ENCODE results near the gene FYB1.
A peak's percentile ranks its signal among the peaks of the same experiment; 100 is the strongest.
"Not testable (repeated sequence)": the region's sequence is repeated elsewhere in the genome, so short reads cannot be mapped to it uniquely, and the experiment has no call there.

Gene FYB1

DNA sequence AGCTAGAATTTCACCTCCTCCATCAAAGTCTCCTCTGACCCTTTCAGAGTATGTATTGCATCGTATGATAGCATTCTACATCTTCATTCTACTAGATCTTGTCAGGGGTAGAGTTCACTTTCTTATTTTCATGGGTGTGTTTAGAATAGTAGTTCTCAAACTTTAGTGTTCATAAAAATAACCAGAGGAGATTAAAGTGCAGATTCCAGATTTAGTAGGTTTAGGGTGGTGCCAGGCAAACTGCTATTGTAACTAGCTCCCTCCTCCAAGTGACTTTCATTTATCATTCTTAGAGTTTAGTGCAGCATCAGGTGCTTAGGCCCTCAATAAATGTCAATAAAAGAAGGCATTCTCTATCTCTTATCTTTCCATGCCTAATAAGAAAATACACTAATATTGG, 7.2 kb upstream of the FYB1 start:
- DNase-seq = no peak

DNA sequence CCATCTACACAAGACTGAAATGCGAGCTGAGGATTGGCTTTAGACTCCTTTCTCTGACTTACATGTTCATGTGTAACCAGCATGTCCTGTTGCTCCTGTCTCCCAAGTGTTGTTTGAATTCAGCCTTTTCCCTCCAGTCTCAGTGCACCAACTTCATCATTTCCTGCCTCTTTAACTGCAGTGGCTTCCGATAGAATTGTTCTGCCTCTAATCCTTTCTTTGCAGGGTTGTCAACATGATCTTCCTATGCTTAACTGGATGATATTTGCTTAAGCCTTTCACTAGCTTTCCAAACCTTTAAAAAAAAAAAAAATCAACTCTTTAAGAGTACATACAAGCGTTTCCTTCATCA, 6.7 kb upstream of the FYB1 start:
- no peak for DNase-seq

DNA sequence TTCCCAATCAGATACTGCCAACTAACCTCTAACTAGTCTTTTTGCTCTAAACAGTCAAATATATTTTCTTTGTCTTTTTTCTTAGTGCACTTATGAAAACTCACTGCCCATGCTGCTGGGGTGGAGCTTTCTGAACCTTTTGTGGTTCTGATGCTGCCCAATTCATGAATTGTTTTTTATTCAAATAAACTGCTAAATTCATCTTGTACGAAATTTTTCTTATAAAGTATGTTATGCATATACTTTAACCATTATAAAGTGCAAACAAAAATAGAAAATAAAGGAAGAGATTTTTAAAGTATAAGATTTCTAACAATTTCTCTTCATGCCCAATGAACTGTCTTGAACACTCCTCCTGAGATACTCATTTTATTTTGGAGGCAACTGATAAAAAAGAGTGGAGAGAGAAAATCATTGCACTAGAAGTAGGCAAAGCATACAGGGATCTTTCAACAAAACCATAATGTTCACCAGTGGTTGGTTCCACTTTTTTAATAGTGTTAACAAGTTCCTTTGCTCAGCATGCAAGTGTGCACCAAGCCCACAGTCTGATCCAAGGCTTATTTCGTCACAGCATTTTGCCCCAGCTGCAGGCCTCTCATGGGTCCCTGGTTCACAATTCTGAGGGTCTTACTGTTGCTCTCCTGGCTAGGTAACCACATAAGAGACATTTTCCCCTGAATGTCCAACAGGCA, 6.2 kb upstream of the FYB1 start:
- no peak for DNase-seq

DNA sequence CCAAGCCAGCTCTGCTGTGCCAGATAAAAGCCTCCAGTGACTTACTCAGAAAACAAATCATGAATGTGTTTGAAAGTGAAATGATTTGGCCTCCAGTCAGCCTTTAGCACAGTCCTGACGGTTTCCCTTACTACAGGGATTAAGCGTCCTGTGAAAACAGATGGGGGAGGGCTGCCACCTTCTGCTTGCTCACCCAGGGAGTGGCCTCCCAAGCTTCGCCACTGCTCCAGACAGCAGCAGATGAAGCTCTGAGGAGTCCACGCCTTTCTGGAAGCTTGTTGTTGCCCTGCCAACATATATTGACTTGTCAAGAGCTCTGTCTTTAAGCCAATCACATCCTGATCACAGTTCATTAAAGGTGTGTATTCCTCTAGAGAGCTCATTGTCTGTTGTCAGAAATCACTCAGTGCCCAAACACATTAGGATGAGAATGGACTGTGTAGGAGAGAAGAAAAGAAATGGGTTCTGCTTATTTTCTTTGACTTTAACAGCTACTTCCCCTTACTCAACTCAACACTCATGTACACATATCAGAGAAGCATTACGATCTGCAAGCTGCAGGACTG, 4.9 kb upstream of the FYB1 start:
- DNase-seq = no peak

DNA sequence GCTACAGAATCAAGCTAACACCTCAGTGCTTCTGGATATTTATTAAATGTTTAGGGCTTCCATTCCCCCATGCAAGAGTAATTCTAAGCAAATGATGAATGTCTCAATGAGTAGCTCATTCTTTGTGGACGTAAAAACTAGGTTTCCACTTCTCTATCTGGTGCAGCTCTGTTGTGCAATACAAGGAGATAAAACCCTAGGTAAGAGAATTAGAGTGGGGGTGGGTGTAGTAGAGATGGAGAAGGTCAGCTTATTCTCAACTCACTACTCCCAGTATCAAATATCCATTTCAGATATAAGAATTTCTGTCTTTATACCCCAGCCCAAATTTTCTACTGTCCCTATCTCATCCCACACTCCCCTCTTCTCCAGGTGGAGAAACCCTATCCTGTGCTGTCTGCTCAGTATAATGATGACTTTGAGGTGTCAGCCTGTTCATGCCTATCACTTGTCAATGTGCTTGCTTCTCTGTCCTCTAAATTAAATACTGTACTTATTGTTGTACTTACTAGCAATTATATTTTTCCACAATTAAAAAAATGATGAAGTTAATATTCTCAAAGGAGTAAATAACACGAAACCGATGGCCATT, 4.3 kb upstream of the FYB1 start:
- DNase-seq = no peak

DNA sequence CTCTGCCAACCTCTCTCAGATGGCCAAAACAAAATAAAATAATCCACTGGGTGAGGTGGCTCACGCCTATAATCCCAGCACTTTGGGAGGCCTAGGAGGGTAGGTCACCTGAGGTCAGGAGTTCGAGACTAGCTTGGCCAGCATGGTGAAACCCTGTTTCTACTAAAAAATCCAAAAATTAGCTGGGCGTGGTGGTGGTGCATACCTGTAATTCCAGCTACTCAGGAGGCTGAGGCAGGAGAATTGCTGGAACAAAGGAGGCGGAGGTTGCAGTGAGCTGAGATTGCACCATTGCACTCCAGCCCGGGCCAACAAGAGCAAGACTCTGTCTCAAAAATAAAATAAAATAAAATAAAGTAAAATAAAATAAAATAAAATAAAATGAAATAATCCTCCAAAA, 2.3 kb upstream of the FYB1 start:
- not testable (repeated sequence) for DNase-seq

DNA sequence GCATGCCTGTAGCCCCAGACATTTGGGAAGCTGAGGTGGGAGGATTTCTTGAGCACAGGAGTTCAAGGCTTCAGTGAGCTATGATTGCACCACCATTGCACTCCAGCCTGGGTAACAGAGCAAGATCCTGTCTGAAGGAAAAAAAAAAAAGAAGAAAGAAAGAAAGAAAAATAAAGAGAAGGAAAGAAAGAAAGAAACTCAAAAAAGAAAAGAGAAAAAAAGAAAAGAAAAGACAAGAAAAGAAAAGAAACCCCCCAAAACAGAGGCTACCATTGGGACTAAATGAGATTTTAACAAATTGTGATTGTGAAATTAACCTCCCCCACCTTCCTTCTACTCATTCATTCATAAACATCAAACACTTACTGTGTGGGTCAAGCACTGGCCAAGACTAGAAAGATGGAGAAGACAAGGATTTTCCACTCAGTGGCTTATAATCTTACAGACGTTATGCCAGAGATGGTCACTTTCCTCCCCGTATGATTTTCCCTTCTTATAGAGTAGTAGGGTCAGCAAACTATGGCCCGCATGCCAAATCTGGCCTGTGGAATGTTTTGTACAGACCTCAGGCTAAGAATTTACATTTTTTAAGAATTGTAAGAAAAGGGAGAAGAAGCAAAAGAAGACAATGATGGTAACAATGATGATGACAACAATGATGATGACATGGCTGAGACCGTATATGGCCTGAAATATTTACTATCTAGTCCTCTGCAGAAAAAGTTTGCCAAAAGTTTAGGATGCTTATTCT, 1.1 kb upstream of the FYB1 start:
- no peak for DNase-seq

DNA sequence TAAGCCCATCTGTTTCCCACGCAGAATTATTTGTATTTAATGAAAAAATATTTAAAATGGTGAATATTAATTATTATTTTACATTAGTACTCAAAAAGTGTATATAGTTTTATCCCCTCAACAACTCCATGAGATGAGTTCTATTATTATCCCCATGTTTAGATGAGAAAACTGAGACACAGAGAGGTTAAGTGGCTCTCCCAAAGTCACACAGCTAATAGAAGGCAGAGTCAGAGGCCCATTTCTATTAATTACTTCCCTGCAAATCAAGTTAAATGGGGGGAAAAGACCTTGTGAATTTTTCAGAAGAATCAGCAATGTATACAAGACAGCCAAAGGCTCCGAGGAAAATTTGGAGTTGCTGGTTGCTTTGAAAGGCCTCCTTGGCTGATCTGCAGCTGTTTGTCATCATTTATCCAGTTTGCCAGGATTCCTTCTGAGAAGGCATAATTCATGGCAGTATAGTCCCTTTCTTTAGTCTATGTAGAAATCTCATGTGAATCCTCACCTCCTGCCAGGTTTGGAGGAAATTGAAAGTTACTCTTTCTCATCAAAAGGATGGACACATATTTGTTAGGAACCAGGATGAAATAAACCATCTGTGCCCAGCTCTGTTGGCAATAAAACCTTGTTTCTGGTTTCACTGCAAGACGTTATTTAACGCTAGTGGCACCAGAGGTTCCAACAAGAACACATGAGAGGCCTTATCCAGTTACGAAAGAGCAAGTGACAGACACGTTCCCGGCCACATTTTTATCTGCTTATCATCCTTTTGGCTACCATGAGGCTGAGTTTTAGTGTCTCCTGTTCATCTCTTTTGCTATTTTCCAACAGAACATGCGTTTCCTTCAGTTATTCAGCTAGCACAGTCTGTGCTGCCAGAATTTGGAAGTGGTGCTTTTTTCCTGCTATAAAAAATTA, 621 bp downstream of the FYB1 start:
- no peak for DNase-seq

DNA sequence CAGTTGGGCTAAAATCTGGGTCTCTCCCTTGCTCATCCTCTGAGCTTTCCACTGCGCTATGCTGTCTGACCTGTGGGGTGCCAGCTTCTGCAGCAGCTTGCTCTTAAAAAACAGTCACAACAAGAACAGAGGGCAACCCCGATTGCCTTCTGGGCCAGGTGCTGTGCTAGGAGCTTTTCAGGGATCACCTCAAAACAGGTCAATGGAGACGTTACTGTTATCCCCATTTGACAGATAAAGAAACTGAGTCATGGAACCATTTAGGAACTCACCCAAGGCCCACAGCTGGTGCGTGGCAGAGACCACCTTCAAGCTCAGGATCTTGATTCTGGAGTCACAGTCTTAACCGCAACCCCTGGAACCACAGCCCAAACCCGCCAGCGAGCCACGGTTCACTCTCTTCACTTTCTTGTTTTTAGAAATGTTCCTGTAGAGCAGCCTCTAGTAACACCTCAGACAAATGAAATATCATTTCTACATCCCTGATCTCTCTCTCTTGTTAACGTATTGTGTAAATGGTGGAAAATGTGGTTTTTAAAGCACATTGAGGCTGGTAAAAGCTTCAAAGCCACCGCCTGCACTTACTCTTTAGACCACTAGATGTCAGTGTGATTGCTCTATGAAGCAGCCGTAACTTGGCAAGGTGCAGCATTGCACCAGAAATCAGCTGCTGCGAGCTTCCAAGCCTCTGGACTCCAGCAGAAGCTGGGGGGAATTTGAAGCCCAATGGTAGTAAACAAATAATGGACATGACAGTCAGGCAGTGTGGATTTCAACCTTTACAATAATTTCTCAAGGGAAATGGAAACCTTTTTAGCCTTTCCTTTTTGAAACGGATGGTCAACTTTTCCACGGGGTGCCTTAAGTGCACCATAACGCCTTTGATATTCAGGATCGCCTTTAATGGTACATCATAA, 1.7 kb downstream of the FYB1 start:
- DNase-seq = peak; percentile 81

DNA sequence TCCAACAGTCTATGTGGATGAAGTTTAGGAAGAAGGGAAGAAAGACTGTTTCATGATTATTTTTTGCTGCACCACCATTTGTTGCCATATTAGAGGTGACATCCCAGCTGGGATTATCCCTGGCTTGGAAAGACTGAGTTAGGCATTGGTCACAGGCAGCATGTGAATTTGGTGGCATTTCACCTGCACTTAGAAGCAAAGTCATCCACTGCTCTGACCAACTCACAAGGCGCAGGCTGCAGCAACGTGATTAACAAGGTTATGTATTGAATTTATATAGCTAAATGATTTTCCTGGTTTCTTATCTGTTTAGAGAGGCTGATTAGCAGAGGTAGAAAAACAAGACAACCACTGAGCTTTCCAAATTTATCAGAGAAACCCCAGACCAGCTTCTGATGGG, 2.7 kb downstream of the FYB1 start:
- DNase-seq = no peak

DNA sequence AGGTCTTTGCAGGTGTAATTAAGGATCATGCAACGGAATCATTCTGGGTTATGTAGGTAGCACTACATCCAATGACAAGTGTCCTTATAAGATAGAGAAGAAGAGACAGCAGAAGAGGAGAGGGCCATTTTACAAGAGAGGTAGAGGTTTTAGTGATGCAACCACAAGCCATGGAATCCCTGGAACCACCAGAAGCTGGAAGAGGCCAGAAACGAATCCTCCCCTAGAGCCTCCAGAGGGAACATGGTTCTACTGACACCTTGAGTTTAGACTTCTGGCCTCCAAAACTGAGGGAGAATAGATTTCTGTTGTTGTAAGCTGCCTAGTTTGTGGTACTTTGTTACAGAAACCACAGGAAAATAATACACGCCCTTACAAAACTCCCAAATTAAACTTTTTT, 3.5 kb downstream of the FYB1 start:
- DNase-seq = no peak

DNA sequence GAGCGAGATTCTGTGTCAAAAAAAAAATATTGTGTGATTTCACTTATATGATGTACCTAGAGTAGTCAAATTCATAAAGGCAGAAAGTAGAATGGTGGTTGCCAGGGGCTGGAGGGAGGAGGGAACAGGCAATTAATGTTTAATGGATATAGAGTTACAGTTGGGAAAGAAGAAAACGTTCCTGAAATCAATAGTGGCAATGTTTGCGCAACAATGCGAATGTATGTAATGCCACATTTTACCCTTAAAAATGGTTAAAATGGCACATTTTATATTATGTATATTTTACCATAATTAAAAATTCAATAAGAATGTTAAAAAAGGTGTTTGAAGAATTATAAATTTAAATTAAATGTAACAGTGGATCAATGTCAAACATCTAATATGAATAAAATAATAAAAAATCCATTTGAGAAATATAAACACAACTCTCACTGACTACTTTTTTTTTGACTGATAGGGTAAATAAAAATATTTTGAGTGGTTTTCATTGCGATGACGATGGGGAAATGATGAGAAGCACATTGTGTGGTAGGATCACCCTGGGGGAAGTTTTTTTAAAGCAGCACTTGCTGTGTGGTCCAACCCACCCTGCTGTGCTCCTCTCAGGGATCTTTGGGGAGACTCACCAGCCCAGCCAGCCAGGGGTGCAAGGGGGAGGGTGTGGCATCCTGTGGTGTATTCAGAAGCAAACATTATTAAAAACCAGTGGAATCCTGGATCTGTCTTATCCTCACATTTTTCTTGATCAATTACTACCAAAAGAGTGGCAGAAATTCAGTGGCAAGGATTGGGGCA, 4.3 kb downstream of the FYB1 start:
- no peak for DNase-seq

DNA sequence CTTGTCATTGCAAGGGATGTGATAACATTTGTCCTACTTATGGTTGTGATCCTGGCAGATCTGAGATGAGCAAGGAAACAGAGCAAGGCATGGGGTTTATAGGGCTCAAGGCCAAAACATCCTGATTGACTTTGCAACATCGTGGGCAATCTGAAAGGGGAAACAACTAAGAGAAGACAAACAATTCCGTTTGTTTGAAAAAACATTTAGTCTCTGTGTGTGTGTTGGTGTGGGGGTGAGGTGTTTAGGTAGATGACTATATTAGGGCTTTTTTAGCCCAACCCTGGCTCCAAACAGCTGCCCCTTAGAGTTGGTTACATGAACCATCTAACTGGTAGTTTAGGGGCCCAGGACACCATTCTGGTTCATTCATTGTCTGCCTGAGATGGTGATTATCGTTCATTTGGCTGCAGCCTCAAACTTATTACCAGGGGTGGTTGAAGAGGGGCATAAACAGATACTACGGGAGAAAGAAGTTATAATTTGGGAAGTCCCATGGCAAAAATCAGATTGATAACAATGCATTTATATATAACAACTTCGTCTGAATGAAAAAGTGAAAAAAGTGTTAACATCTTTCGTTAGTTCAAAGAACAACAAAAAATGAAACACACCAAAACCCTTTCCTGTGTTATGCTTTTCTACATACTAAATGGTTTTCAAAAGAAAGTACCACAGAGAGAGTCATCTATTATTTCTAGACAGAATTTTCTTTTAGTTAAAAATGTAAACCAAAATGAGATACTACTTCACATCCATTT, 5.7 kb downstream of the FYB1 start:
- DNase-seq = no peak

DNA sequence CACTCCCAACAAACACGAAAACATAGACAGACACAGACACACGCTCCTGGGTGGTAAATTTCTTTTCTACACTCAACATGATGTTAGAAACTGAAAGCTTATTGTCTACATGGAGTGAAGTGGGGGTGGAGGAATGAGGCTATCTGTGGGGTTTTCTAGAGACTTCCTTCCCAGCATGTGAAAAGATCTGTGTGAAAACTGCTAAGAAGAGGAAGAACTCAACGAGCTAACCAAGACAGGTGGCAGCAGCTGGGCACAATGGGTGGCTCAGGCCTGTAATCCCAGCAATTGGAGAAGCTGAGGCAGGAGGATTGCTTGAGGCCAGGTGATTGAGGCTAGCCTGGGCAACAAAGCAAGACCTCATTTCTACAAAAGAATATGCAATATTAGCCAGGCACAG, 7.6 kb downstream of the FYB1 start:
- DNase-seq = no peak

DNA sequence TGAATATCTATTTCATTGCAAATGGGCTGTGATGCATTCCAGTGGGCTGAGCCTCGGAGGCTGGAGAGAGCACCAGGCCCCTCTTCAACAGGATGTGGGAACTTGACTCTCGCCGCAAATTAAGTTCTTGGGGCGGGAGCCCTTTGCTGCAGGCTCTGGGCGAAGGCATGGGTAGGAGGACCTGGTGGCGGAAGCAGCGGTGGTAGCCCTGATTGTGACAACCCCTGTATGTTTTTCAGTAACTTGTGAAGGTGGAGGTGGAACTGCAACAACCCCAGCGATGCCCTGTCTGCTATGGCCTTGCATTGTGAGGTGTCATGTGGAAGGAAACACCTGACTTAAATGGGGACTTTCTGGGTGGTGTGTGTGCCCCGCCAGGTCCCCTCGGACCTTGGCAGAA, 9.4 kb downstream of the FYB1 start:
- DNase-seq = peak; percentile 80

DNA sequence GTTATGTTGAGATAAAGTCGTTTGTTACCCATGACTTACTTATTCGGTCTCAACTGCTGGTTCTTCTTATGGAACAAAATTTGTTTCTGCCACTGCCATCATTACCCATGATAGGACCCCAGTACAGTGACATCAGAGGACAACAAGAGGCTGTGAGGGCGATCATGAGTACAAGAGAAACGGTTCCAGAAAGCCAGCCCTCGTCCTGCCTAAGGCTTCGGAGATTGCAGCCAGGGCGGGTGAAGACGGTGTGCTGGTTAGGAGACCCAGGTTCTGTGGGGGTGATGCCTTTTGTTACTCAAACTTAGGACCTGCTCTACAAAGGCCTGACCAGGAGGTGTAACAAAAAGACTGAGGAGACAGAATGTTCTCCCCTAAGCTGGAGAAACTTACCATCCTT, 10.9 kb downstream of the FYB1 start:
- no peak for DNase-seq

DNA sequence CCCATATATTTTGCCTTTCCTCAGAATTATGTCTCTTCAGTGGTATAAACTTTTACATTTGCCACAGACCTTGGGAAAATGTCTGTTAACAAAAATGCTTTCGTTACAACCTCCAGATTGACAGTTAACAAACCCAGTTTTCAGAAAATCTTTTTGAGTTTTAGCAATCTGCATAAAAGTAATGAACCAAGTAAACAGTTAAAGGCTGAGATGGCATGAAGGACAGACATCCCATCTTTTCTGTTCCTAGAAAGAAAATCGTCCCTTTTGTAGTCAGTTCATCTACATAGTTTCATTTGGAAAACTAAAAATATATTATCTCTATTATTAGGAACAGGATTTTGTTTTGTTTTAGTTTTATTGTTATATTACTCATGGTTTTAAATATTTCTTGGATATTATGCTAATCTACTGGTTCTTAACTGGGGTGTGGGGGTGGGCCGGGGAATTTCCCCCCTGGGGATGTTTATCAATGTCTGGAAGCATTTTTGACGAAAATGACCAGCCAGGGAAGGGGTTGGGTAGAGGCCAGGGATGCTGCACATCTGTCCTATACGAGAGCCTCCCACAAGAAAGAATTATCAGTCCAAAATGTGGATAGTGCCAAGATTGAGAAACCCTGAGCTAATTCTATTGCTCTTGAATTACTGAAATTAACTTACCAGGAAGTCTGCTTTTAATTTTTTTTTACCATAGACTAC, 11.9 kb downstream of the FYB1 start:
- DNase-seq = no peak

DNA sequence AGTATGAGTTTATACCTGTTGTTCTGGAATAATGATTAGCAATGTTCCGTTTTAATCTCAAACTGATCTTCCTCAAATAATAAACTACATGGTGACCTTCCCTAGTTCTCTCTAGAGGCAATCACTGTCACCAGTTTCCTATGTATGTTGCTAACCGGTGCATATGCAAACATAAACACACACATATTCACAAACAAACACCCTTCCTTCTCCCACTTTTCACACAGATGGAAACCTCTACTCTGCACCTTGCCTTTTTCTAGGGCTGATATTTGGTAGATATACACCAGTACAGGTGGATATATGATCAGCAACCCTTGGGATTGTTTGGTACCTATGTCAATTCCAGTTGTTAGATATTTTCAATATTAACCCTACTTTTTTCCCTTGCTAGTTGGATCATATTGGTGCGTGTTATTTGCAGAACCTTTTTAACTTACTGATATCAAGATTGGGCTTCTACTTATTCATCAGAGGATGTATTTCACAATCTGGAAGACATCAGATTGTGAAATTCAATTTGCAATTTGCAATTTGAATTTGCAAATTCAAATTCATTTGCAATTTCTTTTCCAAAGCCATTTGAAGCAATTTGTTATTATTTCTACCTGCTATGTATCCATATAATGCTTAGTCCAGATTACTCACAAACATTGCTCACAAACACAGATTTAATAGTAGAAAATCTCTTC, 12.6 kb downstream of the FYB1 start:
- no peak for DNase-seq

DNA sequence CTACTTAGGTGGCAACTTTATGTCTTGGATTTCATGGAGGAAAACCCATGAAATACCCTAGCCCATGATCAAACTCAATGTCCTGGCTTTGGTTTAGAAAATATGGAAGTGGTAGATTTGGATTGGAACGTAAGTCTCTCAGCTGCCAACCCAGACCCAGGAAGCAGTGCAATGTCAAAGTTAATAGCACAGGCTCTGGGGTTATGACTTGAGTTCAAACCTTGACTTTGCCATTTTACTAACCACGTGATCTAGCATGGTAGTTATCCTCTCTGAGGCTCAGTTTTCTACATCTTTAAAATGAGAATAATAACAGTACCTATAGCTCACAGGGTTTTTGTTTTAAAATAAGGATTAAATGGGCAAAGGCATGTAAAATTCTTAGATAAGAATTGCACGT, 13.8 kb downstream of the FYB1 start:
- DNase-seq = no peak

Data from stimulated activated CD4-positive, alpha-beta T cell treated with anti-CD3 and anti-CD28 coated beads, Interleukin-1b, Interleukin-23, amount 100 ng/mL, for 48 hours (primary cell).